PC-9 (cell line): ENCODE data around the gene TTBK1. TPM values are rescaled to one million over a fixed set of nuclear protein-coding genes. Genes with fewer than 3 reads are reported as not detected.

Source experiments
- BruUV-seq: library from RNA; stranded (reverse); fragments of 400-500 nt; replicated peaks from 2 replicates; lab custom pipeline; 2021; lab: Mats Ljungman, UMichigan
- CTCF ChIA-PET: fragments of 300-600 bp; sonication (Branson Sonifier 250); formaldehyde crosslinking; loops from one replicate; lab custom pipeline; 2022; ENCODE audit warnings: antibody characterized with exemption; lab: Charles Lee
- POLR2A ChIA-PET: fragments of 300-600 bp; sonication (Branson Sonifier 250); formaldehyde crosslinking; loops from one replicate; lab custom pipeline; 2022; ENCODE audit warnings: antibody characterized with exemption; ENCODE audit not compliant: unreplicated experiment; lab: Charles Lee
- DNase-seq, 2 experiments: peaks; one replicate each; pipeline versions ENCODE4 v3.0.0 to v3.0.0-alpha.2; 2015 to 2022; ENCODE audit warnings: mixed read lengths in 1 of 2
- H2AFZ ChIP-seq: fragments of 200-600 bp; sonication (generic); 2 replicates; pipeline ENCODE4 v1.8.1; 2017; ENCODE audit warnings: antibody characterized with exemption
- H3F3A ChIP-seq: fragments of 200-600 bp; sonication (generic); 2 replicates; pipeline ENCODE4 v1.8.1; 2017; ENCODE audit warnings: antibody characterized with exemption, mild to moderate bottlenecking, low read depth; ENCODE audit not compliant: insufficient read depth
- H3K27ac ChIP-seq: fragments of 200-600 bp; sonication (generic); 2 replicates; pipeline ENCODE4 v1.6.1; 2016; ENCODE audit warnings: mixed run types
- H3K27me3 ChIP-seq: fragments of 200-600 bp; sonication (generic); 2 replicates; pipeline ENCODE4 v1.6.1; 2016; ENCODE audit warnings: low read depth, mixed run types; ENCODE audit not compliant: insufficient read depth
- H3K36me3 ChIP-seq: fragments of 200-600 bp; sonication (generic); 2 replicates; pipeline ENCODE4 v1.6.1; 2016; ENCODE audit warnings: low read depth, mixed run types
- H3K4me1 ChIP-seq: fragments of 200-600 bp; sonication (generic); replicated peaks from 2 replicates; pipeline ENCODE4 v1.6.1; 2016; ENCODE audit warnings: mixed run types; ENCODE audit not compliant: insufficient read depth
- H3K4me2 ChIP-seq: fragments of 200-600 bp; sonication (generic); 2 replicates; pipeline ENCODE4 v1.6.1; 2017; ENCODE audit warnings: mixed run types
- H3K4me3 ChIP-seq: fragments of 200-600 bp; sonication (generic); 2 replicates; pipeline ENCODE4 v1.6.1; 2016; ENCODE audit warnings: mixed run types
- H3K79me2 ChIP-seq: fragments of 200-600 bp; sonication (generic); 2 replicates; pipeline ENCODE4 v1.6.1; 2017; ENCODE audit warnings: low read depth, mixed run types
- H3K9me2 ChIP-seq: fragments of 200-600 bp; sonication (generic); 2 replicates; pipeline ENCODE4 v1.8.1; 2017; ENCODE audit warnings: mild to moderate bottlenecking; ENCODE audit not compliant: insufficient read depth
- H3K9me3 ChIP-seq: fragments of 200-600 bp; sonication (generic); 2 replicates; pipeline ENCODE4 v1.8.1; 2016; ENCODE audit warnings: low read depth; ENCODE audit not compliant: insufficient read depth
- H4K20me1 ChIP-seq: fragments of 200-600 bp; sonication (generic); 2 replicates; pipeline ENCODE4 v1.8.1; 2017; ENCODE audit not compliant: insufficient read depth
- EZH2 ChIP-seq: fragments of 200-600 bp; sonication (generic); IDR thresholded peaks from 2 replicates; pipeline ENCODE4 v1.8.0; 2017; ENCODE audit warnings: antibody characterized with exemption, low read depth
- intact Hi-C: fragments of 100-400 bp; cut with micrococcal nuclease; formaldehyde crosslinking; loops from one replicate; pipeline ENCODE4 v1.10.0; 2022; ENCODE audit not compliant: unreplicated experiment
- total RNA-seq: library from RNA; stranded (reverse); gene quantifications from 2 replicates; pipeline ENCODE4 v1.2.3, GENCODE V29; 2021
- TF ChIP-seq, protein P1 (sequence below): fragments of 200-600 bp; sonication (generic); conservative IDR thresholded peaks from 2 replicates; pipeline ENCODE4 v1.6.1; 2017; ENCODE audit warnings: mixed run types, antibody characterized with exemption, mild to moderate bottlenecking, moderate library complexity

The TTBK1 gene
- total RNA-seq, 1 experiment from 2014 or later, result 0.07 TPM

DNA sequence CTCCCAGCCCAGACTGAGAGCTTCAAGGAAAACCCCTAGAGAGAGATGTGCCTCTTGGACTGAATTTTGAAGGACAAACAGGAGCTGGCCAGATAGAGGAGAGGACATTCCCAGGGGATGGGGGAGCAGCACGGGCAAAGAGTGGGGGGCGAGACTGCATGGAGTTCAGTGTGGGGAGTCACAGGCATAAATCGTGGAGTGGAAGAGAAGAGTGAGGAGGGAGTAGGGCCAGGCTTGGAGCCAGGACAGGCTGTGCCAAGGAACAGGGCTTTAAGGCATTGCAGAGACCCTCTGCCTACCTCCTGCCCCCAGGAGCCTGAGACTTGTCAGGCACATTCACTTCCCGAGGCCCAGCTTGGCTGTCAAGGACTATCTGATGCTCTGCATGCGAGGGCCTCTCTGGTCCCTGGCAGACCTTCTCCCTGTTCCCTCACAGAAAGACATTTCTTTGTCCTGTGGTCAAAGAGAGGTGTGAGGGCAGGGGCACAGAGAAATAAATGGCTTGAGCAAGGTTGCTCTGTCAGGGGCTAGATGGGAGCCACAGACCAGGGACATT lies 49.6 kb downstream of the TTBK1 start:
- intact Hi-C loops, result no loop called here
- POLR2A ChIA-PET, result no interaction called here

DNA sequence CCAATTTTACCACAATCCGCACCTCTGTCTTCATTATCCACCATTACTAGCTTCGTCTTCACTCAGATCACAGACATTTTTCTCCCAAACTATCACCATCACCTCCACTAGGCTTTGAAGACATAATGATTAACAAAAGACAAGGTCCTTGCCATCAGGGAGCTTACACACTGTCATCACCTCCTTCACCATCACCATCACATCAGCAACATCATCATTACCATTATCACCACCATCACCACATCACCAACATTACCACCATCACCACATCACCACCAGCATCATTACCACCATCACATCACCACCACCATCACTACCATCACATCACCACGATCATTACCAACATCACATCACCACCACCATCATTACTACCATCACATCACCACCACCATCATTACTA lies 50.4 kb downstream of the TTBK1 start:
- Histone ChIP-seq H3K9me3 (no peaks in the 10 kb centered on the region), H3K4me3 (no peak overlapping the region), H3K79me2 (no peaks in the 10 kb centered on the region), H3K9me2 (no peaks in the 10 kb centered on the region), H3K27ac (no peak overlapping the region), H3K4me2 (no peak overlapping the region), H3K36me3 (no peaks in the 10 kb centered on the region), H3F3A (no peaks in the 10 kb centered on the region), H4K20me1 (no peaks in the 10 kb centered on the region), H3K27me3 (no peaks in the 10 kb centered on the region; the same call in 1 of the 2 replicates), H3K4me1 (no peaks in the 10 kb centered on the region), H2AFZ (no peak overlapping the region)
- POLR2A ChIA-PET, result no interaction called here
- DNase-seq, result no peak
- TF ChIP-seq, protein P1, sequence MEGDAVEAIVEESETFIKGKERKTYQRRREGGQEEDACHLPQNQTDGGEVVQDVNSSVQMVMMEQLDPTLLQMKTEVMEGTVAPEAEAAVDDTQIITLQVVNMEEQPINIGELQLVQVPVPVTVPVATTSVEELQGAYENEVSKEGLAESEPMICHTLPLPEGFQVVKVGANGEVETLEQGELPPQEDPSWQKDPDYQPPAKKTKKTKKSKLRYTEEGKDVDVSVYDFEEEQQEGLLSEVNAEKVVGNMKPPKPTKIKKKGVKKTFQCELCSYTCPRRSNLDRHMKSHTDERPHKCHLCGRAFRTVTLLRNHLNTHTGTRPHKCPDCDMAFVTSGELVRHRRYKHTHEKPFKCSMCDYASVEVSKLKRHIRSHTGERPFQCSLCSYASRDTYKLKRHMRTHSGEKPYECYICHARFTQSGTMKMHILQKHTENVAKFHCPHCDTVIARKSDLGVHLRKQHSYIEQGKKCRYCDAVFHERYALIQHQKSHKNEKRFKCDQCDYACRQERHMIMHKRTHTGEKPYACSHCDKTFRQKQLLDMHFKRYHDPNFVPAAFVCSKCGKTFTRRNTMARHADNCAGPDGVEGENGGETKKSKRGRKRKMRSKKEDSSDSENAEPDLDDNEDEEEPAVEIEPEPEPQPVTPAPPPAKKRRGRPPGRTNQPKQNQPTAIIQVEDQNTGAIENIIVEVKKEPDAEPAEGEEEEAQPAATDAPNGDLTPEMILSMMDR, result no peak
- TF ChIP-seq EZH2, result no peak
- no TSS peak for BruUV-seq
- intact Hi-C loops, result no loop called here
- CTCF ChIA-PET, result no interaction called here

More for the DNA sequence above, 49.6 kb downstream of the TTBK1 start:
- no peaks in the 10 kb centered on the region for H3K9me3 ChIP-seq
- H3K9me2 ChIP-seq, result no peaks in the 10 kb centered on the region
- no peak overlapping the region for H3K4me2 ChIP-seq
- H2AFZ ChIP-seq, result no peak overlapping the region
- H3K4me3 ChIP-seq, result no peak overlapping the region
- no peaks in the 10 kb centered on the region for H3K4me1 ChIP-seq
- CTCF ChIA-PET, result no interaction called here
- H4K20me1 ChIP-seq, result no peaks in the 10 kb centered on the region
- H3K36me3 ChIP-seq, result no peaks in the 10 kb centered on the region
- no peaks in the 10 kb centered on the region for H3K27me3 ChIP-seq
- H3K79me2 ChIP-seq, result no peaks in the 10 kb centered on the region
- TF ChIP-seq, protein P1, result no peak
- no peak for TF ChIP-seq EZH2
- no peaks in the 10 kb centered on the region for H3F3A ChIP-seq
- BruUV-seq, result no TSS peak
- no peak for DNase-seq
- no peak overlapping the region for H3K27ac ChIP-seq

DNA sequence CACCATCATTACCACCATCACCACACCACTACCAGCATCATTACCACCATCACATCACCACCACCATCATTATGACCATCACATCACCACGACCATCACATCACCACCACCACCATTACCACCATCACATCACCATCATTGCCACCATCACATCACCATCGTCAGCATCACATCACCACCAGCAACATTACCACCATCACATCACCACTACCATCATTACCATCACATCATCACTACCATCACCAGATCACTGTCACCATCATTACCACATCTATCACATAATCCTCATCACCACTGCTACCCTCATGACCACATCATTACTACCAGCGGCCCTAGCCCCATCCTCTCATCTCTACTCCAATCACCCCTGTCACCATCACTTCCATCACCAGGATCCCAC lies 51.3 kb downstream of the TTBK1 start:
- no peak for TF ChIP-seq EZH2
- TF ChIP-seq, protein P1, result no peak
- Histone ChIP-seq H3K4me1 (no peaks in the 10 kb centered on the region), H3K36me3 (no peaks in the 10 kb centered on the region), H3K4me3 (no peak overlapping the region), H2AFZ (no peak overlapping the region), H3K79me2 (no peaks in the 10 kb centered on the region), H3K27me3 (no peaks in the 10 kb centered on the region; the same call in 1 of the 2 replicates), H4K20me1 (no peaks in the 10 kb centered on the region), H3F3A (no peaks in the 10 kb centered on the region), H3K9me3 (no peaks in the 10 kb centered on the region), H3K27ac (no peak overlapping the region), H3K4me2 (no peak overlapping the region), H3K9me2 (no peaks in the 10 kb centered on the region)
- POLR2A ChIA-PET, result no interaction called here
- CTCF ChIA-PET, result no interaction called here
- intact Hi-C loops, result no loop called here
- DNase-seq, result no peak
- BruUV-seq, result no TSS peak
